Fibroblast of skin of right biceps (primary cell): ENCODE measurements around the gene HLA-DPA1.
"Not testable (repeated sequence)": the region's sequence is repeated elsewhere in the genome, so short reads cannot be mapped to it uniquely, and the experiment has no call there.

ENCODE experiments used
- DNase-seq: peaks from one replicate; pipeline ENCODE4 v3.0.0-alpha.2; 2013

HLA-DPA1 gene

DNA sequence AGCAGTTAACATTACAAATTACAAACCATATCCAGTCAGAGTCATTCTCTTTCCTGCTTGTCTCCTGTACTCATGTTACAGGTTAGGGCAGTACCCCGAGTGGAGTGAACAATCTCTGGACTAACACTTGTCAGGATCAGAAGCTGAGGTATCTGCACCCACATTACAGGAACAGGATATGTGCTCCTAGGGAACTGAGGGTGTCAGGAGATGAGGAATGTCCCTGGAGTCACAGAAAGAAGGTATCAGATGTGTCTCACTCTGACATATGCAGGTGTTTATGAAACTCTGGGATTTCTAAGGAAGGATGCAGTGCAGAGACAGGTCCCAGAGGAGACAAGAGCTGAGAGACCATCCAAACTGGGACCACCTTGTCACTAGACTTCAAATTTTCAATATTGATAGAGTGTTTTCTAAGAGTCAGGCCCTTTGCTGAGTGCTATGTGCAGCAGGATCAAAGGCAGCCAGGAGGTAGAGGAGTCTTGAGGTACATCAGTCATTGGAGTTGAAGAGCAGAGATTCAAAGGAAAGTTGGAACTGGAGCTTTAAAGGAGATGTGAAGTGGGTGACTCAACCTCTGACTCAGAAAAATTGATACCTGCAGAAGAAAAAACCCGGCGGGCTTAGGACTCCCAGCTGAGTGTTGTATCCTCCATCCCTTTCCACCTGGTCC, 14.9 kb upstream of the HLA-DPA1 start:
- no peak for DNase-seq

DNA sequence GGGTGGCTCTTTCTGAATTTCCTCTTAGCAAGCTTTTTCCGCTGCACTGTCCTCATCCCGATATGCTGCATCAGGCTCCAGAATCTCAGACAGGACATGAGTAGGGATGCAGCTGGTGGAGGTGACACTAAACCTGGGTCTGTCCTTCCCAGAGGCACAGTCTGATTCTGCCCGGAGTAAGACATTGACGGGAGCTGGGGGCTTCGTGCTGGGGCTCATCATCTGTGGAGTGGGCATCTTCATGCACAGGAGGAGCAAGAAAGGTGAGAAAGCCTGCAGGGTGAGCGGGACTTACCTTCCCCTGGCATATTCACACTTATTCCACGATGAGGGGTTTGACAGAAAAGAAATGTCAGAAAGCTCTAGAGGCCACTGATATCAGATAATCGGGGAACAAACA, 12.2 kb upstream of the HLA-DPA1 start:
- DNase-seq, result no peak

DNA sequence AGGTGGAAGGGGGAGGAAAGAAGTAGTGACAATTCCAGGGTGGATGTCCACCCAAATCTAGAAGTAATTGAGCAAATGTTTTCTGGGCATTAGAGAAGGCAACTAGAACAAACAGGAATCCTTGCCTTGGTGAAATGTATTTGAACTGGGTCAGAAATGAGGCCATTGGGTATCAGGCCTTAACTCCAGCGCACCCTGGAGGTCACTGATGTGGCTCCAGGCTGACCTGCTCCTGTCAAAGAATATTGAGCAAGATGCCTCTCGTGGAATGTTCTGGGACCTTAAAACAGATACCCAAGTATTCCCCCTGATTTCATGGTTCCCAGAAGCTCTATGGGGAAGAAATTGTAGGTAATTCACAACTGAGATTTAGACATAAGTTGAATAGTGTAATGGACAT, 9.3 kb upstream of the HLA-DPA1 start:
- DNase-seq, result peak; percentile 38

DNA sequence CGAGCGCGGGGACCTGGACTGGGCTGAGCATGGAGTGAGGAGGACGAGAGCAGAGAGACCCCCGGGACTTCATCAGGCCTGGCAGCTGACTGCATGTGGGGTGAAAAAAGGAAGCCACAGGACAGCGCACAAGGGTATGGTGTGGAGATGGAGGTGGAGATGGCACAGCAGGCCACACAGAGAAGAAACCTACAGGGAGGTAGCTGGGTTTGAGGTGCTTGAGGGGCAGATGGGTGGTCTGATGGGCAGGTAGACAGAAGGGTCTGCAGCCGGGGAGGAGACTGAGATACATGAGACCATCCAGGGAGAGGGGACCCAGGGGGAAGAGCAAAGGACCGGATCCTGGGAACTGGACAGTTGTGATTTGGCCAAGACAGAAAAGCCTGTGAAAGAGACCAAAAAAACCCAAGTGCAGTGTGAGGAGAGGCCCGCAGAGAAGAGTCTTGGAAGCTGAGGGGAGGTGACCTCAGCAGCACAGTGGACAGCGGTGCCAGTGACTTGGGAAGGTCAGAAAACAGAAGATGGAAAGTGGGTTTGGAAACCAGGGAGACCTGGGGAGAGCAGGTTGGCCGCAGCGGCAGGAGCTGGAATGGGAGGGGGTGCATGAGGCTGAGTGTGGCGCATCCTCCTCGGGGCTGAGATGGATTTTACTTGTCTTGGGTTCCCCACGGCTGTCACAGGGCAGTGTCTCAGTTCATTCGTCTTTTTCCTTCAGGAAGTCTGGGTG, 7.8 kb upstream of the HLA-DPA1 start:
- DNase-seq, result no peak

DNA sequence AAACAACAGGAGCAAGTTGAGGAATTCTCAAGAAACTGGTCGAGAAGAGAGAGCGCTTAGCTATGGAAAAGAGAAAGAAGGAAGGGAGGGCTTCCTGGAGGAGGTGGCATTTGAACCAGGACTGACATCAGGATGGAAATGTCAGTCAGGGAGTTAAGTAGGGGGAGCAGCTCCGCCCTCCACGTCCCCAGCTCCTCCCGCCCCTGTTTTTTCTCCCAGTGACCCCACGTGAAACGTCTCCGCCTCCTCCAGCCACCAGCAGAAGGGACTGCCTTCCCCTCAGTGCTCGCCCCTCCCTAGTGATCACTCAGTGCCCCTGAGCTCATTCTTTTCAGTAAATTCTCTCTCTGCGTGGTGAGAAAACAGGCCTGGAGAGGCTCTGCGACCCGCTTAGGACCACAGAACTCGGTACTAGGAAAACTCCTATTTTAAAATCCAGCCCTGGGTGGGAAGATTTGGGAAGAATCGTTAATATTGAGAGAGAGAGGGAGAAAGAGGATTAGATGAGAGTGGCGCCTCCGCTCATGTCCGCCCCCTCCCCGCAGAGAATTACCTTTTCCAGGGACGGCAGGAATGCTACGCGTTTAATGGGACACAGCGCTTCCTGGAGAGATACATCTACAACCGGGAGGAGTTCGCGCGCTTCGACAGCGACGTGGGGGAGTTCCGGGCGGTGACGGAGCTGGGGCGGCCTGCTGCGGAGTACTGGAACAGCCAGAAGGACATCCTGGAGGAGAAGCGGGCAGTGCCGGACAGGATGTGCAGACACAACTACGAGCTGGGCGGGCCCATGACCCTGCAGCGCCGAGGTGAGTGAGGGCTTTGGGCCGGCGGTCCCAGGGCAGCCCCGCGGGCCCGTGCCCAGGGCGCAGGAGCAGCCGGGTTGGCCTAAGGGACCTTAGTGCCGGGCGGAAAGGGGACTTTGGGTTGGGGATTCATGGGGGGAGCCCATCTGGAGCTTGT, 7.0 kb upstream of the HLA-DPA1 start:
- peak; percentile 70 for DNase-seq

DNA sequence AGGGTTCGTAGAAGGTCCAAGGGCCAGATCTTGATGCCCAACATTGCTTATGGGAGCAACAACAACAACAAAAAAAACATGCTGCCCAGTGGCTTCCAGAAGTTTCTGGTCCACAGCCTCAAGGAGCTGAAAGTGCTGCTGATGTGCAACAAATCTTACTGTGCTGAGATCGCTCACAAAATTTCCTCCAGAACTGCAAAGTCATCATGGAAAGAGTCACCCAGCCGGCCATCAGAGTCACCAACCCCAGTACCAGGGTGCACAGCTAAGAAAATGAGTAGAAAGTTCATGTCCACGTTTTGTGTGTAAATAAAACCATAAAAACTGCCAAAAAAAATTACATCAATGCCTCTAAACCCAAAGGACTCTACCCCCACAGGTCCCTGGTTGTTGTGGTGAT, 6.1 kb upstream of the HLA-DPA1 start:
- no peak for DNase-seq

DNA sequence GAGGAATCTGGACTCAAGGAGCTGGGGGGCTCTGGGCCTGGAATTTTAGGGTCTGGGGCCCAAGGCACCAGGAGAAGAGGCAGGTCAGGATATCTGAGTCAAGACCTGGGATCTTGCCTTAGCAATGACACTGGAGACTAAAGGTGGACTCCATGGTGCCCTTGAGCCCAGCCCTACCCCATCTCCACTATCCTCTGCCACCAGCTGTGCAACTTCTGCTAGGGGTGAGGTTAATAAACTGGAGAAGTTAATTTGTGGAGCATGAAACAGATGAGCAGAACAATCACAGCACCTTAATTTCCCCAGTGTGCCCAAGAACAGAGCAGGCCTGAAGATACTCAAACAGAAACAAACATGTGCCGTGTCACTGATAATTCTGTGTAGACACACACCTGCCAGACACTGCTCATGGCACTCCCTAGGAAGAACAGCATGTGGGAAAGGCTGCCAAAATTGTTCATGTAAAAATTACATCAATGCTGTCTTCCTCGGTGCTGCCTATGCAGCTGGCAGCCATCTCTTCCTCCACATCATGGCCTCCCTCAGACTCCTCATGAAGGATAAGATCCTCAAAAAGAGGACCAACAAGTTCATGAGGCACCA, 5.6 kb upstream of the HLA-DPA1 start:
- no peak for DNase-seq

DNA sequence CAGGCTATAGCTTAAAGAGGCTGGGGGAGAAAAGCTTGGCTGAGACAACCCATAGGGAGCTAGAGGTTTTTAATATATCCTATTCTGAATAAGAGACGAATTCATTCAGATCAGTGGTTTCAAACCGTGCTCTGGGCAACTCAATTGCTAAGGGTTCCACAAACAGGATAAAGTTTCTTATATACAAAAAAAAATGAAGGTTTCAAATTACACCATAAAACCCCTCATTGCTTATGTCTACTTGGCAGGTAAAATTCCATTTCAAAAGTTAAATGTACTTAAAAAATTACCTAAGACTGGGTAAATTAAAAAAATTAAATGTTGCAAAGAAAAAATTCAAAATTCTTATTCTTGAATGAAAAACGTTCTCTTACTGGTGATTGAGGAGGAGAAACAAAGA, 5.0 kb upstream of the HLA-DPA1 start:
- no peak for DNase-seq

DNA sequence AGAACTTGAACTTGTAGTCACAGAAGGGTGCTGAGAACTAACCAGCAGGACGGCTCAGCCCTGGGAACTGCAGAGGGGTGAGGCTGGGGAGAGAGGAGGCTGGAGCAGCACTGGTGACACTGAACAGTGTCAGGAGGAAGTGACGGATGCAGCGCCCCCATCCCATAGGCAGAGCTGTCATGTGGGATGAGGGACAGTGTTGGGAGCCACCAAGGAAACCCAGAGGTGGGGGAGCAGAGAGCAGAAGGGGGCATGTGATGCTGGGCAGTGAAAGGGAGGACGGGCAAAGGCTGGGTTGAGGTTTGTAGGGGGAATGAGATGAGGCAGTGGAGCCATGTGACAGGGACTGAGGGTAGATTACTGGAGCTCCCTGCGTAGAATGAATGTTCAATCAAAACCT, 4.5 kb upstream of the HLA-DPA1 start:
- no peak for DNase-seq

DNA sequence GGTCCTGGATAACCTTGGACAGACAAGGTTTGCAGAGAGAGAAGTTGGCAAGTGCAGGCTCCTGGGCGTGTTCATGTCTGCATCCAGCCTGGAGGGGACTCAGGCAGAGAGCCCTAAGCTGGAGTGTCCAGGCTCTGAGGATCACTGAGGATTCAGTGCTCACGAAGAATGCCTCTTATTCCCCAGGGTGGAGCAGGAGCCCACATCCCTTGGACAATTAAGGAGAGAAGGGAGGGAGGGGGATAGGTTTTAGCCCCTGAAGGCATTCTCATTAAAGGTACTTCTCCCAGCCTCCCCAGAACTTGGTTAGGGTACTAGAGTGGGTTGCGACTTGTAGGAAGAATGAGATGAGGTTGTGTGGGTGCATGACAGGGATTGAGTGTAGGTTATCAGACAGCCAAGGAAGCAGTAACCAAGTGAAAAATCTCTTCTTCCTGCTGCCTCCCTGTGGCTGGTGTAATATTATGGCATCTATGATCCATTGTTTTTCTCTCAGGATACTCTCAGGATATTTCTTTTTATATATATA, 3.0 kb upstream of the HLA-DPA1 start:
- no peak for DNase-seq

DNA sequence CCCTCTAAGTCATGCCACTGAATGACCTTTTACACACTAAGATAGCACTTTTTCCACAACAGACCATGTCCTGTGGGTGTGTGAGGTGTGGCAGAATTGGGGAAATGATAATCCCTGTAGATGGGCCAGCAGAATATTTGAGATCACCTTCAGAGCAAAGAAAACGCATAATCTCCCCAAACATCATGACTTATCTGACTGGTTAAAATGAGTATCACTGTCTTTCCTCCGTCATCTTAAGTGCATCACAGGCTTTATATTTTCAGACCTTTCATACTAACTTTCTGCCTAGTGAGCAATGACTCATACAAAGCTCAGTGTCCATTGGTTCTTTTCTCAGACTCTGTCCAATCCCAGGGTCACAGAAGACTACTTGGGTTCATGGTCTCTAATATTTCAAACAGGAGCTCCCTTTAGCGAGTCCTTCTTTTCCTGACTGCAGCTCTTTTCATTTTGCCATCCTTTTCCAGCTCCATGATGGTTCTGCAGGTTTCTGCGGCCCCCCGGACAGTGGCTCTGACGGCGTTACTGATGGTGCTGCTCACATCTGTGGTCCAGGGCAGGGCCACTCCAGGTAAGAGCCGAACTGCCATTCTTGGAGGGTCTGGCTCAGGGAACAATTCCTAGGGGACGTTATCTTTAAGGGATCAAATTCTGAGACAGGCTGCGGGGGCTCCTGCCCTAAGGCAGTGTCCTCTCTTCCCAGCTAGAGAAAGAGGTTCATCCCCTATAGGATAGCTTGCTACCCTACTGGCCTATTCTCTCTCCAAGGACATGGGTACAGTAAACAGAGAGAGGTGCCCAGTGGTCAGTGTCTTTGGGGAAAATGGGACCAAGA, 2.3 kb upstream of the HLA-DPA1 start, which contains the start of gene HLA-DPB1:
HLA-DPB1 (plus strand) TSS at position 423 of the 838 bp plus-strand sequence; CDS start at position 475, 52 bp downstream.
- DNase-seq, result peak; percentile 41

DNA sequence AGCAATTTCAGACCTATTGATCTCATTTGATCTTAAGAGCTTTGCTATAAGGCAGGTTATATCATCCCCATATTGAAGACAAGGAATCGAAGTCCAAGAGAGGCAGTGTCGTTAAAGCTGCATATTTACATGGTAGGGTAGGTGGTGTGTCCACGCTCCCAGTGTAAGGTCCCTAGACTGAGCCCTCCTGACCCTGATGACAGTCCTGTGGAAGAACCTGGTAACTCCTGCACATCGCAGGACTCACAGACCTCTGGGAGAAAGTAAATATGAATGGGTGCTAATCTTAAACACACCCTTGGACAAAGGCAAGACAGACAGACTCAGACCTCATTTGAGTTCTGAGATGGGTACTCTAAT, 1.7 kb upstream of the HLA-DPA1 start:
- no peak for DNase-seq

DNA sequence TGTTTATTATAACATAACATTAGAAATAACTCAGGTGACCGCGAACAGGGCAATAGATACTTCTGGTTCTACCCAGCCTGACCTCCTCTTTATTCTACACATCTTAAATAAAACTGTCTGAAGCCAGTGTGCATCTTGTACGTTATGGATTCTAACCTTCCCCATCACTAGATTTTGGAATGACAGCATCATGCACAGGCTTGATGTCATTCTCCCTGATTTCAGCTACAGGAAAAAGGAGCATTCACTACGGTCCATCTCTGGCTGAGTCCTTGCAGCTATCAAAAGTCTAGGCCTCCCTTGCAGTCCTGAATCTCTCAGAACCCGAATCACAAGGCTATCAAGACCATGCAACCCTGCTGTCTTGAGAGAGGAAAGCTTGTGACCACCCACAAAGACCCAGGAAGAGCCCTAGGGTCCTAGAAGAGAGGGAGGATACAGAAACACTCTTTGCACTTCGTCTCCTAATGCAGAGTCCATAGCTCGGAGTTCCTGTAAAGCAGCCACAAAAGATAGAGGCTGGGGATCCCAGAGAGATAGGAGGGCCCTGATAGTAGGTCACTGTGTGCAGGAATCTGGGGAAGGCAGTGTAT, 845 bp downstream of the HLA-DPA1 start:
- no peak for DNase-seq

DNA sequence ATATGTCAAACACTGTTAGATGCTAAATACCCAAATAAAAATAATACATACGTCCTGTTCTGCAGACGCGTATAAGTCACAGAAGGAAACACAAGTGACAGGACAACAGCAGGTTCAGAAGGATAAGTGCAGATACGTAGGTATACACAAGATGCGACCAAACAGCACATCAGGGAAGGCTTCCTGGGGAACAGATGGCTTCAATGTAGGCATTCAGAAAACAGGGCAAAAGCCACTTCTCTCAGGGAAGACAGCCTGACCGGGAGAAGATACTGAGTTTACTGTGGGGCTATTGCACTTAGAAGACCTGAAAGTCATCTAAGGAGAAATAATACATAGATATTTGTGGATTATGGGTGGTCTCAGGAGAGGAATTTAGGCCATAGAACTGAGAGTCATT, 1.9 kb downstream of the HLA-DPA1 start:
- DNase-seq, result no peak

DNA sequence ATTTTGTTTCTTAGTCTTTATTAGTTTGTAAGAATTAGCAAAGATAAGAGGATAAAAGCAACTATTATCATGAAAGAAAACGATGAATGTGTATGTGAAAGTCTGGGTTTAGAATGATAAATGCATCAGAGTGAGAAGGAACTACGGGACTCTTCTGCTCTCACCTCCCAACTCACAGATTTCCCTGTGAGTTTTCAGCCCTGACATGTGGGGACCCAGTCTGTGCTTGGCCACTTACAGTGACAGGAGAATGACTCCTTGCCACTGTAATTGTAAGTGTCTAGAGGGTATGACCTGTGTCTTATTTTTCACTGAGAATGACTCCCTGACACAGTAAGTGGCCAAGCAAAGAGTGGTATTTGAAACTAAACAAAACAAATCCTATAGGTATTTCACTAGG, 2.5 kb downstream of the HLA-DPA1 start:
- no peak for DNase-seq

DNA sequence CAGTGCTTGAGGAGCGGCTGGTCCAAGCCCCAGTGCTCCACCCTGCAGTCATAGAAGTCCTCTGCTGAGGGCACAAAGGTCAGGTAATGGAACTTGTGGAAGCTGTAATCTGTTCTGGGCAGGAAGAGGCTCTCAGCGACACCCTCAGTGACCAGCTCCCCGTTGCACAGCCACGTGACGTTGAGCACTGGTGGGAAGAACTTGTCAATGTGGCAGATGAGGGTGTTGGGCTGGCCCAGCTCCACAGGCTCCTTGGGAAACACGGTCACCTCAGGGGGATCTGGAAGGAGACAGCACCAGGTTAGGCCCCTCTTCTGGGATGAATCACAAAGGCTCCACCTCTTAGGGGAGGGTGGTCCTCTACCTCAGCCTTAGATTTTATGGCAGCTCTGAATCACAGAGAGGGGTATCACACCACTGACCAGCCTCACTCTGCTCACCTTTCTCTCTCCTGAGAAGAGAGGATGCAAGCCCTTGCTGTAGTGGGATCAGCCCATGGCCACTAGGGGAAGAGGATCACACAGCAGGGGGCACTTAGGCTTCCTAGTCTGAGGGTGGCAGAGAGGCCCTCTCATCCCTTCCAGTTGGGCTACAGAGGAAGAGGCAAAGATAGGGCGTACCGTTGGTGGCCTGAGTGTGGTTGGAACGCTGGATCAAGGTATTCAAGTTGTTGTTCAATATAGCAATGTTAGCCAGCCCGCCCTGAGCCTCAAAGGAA, 4.3 kb downstream of the HLA-DPA1 start:
- DNase-seq, result no peak

DNA sequence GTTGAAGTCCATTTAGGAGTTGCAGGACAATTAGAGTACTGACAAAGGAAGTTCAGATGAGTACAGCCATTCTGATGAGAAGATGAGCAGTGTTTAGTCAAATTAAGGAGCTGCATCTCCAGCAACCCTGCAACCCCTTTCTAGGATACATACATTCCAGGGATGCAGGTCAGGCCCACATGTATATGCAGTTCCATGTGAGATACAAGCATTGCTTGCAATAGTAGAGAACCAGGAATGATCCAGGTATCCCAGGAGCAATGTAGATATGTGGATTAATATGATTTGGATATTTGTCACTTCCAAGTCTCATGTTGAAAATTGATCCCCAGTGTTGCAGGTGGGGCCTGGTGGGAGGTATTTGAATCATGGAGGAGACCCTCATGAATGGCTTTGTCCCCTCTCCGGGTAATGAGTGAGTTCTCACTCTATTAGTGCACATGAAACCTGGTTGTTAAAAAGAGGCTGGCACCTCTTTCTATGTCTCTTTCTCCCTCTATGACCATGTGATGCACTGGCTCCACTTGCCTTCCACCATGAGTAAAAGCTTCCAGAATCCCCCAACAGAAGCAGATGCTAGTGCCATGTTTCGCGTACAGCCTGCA, 6.4 kb downstream of the HLA-DPA1 start:
- DNase-seq, result no peak

DNA sequence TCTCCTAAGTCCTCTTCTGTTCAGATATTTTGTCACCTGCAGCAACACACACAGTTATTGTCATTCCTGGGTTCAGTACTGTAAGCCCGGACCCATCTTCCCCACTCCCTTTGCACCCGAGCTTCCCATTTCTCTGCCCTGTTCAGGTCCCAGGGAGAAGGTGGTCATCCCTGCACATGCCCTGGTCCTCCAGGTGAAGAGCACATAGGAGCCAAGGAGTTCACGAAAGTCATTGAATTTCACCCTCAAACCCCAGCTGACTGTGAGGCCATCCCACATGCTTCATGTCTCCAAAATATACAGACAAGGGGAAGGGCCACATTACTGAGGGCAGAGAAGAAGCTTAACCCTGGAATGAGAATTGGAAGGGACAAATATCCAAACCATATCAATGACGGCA, 8.1 kb downstream of the HLA-DPA1 start:
- DNase-seq, result no peak

DNA sequence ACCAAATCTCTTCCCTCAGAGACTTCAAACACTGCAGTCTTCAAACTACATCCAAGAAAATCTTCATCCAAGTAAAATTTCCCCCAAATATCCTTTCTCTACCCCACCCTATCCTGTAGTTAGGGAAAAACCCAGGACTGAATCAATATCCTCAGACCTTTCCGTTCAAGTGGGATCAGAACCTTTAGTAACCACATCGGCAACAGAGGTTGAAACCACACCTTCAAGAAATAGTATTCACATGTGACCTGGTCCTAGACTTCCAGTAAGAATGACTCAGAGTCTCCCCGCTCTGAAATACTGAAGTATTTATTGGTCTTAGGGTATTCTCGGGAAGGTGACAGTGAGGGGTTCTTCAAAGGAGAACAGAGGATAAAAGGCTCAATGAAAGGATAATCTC, 8.7 kb downstream of the HLA-DPA1 start:
- no peak for DNase-seq

DNA sequence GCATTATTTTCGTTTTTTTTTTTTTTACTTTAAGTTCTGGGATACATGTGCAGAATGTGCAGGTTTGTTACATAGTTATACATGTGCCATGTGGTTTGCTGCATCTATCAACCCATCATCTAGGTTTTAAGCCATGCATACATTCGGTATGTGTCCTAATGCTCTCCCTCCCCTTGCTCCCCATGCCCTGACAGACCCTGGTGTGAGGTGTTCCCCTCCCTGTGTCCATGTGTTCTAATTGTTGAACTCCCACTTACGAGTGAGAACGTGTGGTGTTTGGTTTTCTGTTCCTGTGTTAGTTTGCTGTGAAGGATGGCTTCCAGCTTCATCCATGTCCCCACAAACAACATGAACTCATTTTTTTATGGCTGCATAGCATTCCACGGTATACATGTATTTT, 10.0 kb downstream of the HLA-DPA1 start:
- DNase-seq, result not testable (repeated sequence)
